HEK293 (cell line): ENCODE measurements around the gene KCNMB2.

ENCODE experiments used
- CTCF ChIA-PET: fragments of 350-600 bp; formaldehyde crosslinking; extraction: SDS; loops from one replicate; lab custom pipeline; 2021; ENCODE audit warnings: antibody characterized with exemption; lab: Yijun Ruan, JAX
- POLR2A ChIA-PET: fragments of 300-600 bp; formaldehyde crosslinking; extraction: SDS; loops from one replicate; lab custom pipeline; 2020; ENCODE audit warnings: antibody characterized with exemption, inconsistent platforms; lab: Yijun Ruan, JAX
- H3K27ac ChIP-seq: fragments of 200-500 bp; sonication (Bioruptor generic); 2 replicates; pipeline ENCODE4 v1.5.1; 2014; ENCODE audit warnings: low read depth, low read length, control low read depth, inconsistent platforms; ENCODE audit errors: extremely low read depth
- H3K36me3 ChIP-seq, 2 experiments: fragments of 200-500 bp in 1 of 2; sonication (Bioruptor generic) in 1 of 2; 1 replicate in 1 of 2; 2 replicates in 1 of 2; pipeline ENCODE4 v1.5.1; 2014 to 2017; ENCODE audit warnings: inconsistent platforms in 2 of 2, low read length in 2 of 2; ENCODE audit not compliant: control insufficient read depth in 2 of 2, insufficient read depth in 1 of 2
- H3K4me1 ChIP-seq: fragments of 200-500 bp; sonication (Bioruptor generic); 2 replicates; pipeline ENCODE4 v1.5.1; 2014; ENCODE audit warnings: mild to moderate bottlenecking, low read length, inconsistent platforms; ENCODE audit not compliant: control insufficient read depth, insufficient read depth
- H3K4me3 ChIP-seq: 2 replicates; pipeline ENCODE4 v1.5.1; 2011; ENCODE audit warnings: low read depth, mild to moderate bottlenecking, control low read depth, low read length, moderate library complexity
- H3K9me3 ChIP-seq: fragments of 200-500 bp; sonication (Bioruptor generic); 2 replicates; pipeline ENCODE4 v1.5.1; 2014; ENCODE audit warnings: low read depth, low read length, inconsistent platforms; ENCODE audit not compliant: control insufficient read depth, insufficient read depth
- KLF8 ChIP-seq: fragments of 450-650 bp; formaldehyde crosslinking; IDR thresholded peaks from 2 replicates; pipeline ENCODE4 v1.5.1; 2016; ENCODE audit warnings: missing biosample characterization, missing genetic modification characterization
- OSR2 ChIP-seq: fragments of 450-650 bp; formaldehyde crosslinking; IDR thresholded peaks from 2 replicates; pipeline ENCODE4 v1.5.1; 2016; ENCODE audit warnings: missing biosample characterization, missing genetic modification characterization
- PRDM1 ChIP-seq: fragments of 450-650 bp; formaldehyde crosslinking; IDR thresholded peaks from 2 replicates; pipeline ENCODE4; 2016; ENCODE audit warnings: missing biosample characterization, missing genetic modification characterization
- SP7 ChIP-seq: fragments of 450-650 bp; formaldehyde crosslinking; IDR thresholded peaks from 2 replicates; pipeline ENCODE4 v1.5.1; 2016; ENCODE audit warnings: missing biosample characterization, missing genetic modification characterization
- ZNF157 ChIP-seq: fragments of 450-650 bp; formaldehyde crosslinking; IDR thresholded peaks from 2 replicates; pipeline ENCODE4 v1.5.1; 2016; ENCODE audit warnings: missing biosample characterization, missing genetic modification characterization
- ZNF184 ChIP-seq: fragments of 450-650 bp; IDR thresholded peaks from 2 replicates; pipeline ENCODE4 v1.5.1; 2018; ENCODE audit warnings: missing biosample characterization, mild to moderate bottlenecking, missing genetic modification characterization
- ZNF23 ChIP-seq: fragments of 450-650 bp; formaldehyde crosslinking; IDR thresholded peaks from 2 replicates; pipeline ENCODE4 v1.5.1; 2016; ENCODE audit warnings: missing biosample characterization, missing genetic modification characterization, borderline replicate concordance
- ZNF266 ChIP-seq: fragments of 450-650 bp; formaldehyde crosslinking; IDR thresholded peaks from 2 replicates; pipeline ENCODE4 v1.5.1; 2016; ENCODE audit warnings: missing biosample characterization, missing genetic modification characterization, low read depth
- ZNF394 ChIP-seq: fragments of 450-650 bp; formaldehyde crosslinking; IDR thresholded peaks from 2 replicates; pipeline ENCODE4 v1.5.1; 2016; ENCODE audit warnings: missing biosample characterization, missing genetic modification characterization, mild to moderate bottlenecking, moderate library complexity, borderline replicate concordance
- ZNF670 ChIP-seq: fragments of 450-650 bp; formaldehyde crosslinking; IDR thresholded peaks from 2 replicates; pipeline ENCODE4 v1.5.1; 2016; ENCODE audit warnings: missing biosample characterization, missing genetic modification characterization, low read depth
- ZNF747 ChIP-seq: fragments of 450-650 bp; formaldehyde crosslinking; IDR thresholded peaks from 2 replicates; pipeline ENCODE4 v1.5.1; 2016; ENCODE audit warnings: missing biosample characterization, missing genetic modification characterization
- ZNF791 ChIP-seq: fragments of 450-650 bp; formaldehyde crosslinking; IDR thresholded peaks from 2 replicates; pipeline ENCODE4 v1.5.1; 2016; ENCODE audit warnings: missing biosample characterization, missing genetic modification characterization
- TF ChIP-seq, protein P1 (sequence below): fragments of 450-650 bp; formaldehyde crosslinking; IDR thresholded peaks from 2 replicates; pipeline ENCODE4 v1.5.1; 2016; ENCODE audit warnings: missing biosample characterization, missing genetic modification characterization
- TF ChIP-seq, protein P2 (sequence below): fragments of 450-650 bp; formaldehyde crosslinking; IDR thresholded peaks from 2 replicates; pipeline ENCODE4 v1.5.1; 2016; ENCODE audit warnings: missing biosample characterization, missing genetic modification characterization
- TF ChIP-seq, protein P3 (sequence below): fragments of 450-650 bp; formaldehyde crosslinking; IDR thresholded peaks from 2 replicates; pipeline ENCODE4 v1.5.1; 2016; ENCODE audit warnings: missing biosample characterization, missing genetic modification characterization

KCNMB2 gene

DNA sequence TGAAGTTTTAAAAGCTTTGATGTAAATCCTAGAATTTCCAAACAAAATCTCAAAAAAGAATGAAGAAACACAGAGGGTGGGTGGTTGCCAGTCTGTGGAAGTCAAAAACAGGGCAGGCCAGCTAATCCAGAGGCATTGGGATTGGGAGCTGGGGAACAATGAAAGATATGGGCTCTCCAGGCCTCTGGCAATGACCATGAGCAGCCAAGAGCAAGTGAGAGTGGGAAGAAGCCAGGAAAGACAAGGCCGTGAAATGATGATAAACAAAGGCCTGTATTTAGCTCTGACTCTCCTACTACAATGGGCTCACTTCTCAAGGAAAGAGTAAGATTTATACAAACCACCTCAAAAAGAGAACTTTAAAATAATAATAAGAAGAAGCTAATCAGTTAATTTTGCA is 286.9 kb downstream of the KCNMB2 start:
- TF ChIP-seq PRDM1 (tag by site-specific recombination) (no peak), ZNF184 (tag by site-specific recombination) (no peak), ZNF23 (tag by site-specific recombination) (no peak), ZNF791 (tag by site-specific recombination) (no peak), OSR2 (tag by site-specific recombination) (no peak), ZNF394 (no peak), ZNF670 (no peak), ZNF157 (tag by site-specific recombination) (no peak), ZNF266 (tag by site-specific recombination) (no peak)
- TF ChIP-seq, protein P1, sequence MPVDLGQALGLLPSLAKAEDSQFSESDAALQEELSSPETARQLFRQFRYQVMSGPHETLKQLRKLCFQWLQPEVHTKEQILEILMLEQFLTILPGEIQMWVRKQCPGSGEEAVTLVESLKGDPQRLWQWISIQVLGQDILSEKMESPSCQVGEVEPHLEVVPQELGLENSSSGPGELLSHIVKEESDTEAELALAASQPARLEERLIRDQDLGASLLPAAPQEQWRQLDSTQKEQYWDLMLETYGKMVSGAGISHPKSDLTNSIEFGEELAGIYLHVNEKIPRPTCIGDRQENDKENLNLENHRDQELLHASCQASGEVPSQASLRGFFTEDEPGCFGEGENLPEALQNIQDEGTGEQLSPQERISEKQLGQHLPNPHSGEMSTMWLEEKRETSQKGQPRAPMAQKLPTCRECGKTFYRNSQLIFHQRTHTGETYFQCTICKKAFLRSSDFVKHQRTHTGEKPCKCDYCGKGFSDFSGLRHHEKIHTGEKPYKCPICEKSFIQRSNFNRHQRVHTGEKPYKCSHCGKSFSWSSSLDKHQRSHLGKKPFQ (tag by site-specific recombination) = no peak
- TF ChIP-seq, protein P2, sequence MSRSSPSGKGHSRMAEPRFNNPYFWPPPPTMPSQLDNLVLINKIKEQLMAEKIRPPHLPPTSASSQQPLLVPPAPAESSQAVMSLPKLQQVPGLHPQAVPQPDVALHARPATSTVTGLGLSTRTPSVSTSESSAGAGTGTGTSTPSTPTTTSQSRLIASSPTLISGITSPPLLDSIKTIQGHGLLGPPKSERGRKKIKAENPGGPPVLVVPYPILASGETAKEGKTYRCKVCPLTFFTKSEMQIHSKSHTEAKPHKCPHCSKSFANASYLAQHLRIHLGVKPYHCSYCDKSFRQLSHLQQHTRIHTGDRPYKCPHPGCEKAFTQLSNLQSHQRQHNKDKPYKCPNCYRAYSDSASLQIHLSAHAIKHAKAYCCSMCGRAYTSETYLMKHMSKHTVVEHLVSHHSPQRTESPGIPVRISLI = no peak
- TF ChIP-seq, protein P3, sequence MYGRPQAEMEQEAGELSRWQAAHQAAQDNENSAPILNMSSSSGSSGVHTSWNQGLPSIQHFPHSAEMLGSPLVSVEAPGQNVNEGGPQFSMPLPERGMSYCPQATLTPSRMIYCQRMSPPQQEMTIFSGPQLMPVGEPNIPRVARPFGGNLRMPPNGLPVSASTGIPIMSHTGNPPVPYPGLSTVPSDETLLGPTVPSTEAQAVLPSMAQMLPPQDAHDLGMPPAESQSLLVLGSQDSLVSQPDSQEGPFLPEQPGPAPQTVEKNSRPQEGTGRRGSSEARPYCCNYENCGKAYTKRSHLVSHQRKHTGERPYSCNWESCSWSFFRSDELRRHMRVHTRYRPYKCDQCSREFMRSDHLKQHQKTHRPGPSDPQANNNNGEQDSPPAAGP (tag by site-specific recombination) = no peak
- no peaks in the 10 kb centered on the region for H3K9me3 ChIP-seq
- H3K4me3 ChIP-seq = no peak overlapping the region
- POLR2A ChIA-PET = no interaction called here
- CTCF ChIA-PET = no interaction called here
- H3K4me1 ChIP-seq = no peaks in the 10 kb centered on the region
- H3K36me3 ChIP-seq = no peaks in the 10 kb centered on the region
- no peak overlapping the region for H3K27ac ChIP-seq

DNA sequence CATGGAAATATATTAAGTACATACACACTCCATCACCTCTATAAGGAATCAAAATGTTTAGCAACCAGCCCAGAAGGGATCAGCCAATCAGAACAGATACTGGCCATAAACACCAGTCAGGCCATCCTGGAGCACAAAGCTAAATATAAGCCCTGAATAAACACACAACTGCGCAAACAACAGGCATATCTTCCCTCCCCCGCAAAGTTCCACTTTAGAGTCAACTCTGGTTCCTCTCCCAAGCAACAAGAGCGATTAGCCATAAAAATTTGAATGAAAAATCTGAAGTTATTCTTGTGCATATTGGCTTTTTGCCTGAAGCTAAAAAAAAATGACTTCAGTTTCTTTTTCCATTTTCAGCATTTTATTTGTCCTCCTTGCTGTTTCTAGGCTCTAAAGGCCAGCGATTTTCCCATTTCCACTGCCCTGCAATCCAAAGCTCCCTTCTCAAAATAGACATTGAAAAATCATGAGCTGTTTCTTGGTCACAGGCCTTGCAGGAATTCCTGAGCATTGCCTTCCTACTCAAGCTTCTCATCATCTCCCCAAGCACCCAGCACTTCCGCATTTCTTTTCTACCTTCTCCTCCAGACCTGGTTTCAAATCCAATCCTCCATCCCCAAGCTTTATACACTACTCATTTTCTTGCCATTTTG is 287.5 kb downstream of the KCNMB2 start:
- POLR2A ChIA-PET = no interaction called here
- TF ChIP-seq SP7 (tag by site-specific recombination) (no peak), KLF8 (tag by site-specific recombination) (no peak)
- TF ChIP-seq, all 188 proteins: peak for 0
- no peaks in the 10 kb centered on the region for H3K9me3 ChIP-seq
- no peak overlapping the region for H3K4me3 ChIP-seq
- CTCF ChIA-PET = no interaction called here
- no peak overlapping the region for H3K27ac ChIP-seq
- no peaks in the 10 kb centered on the region for H3K36me3 ChIP-seq
- no peaks in the 10 kb centered on the region for H3K4me1 ChIP-seq

DNA sequence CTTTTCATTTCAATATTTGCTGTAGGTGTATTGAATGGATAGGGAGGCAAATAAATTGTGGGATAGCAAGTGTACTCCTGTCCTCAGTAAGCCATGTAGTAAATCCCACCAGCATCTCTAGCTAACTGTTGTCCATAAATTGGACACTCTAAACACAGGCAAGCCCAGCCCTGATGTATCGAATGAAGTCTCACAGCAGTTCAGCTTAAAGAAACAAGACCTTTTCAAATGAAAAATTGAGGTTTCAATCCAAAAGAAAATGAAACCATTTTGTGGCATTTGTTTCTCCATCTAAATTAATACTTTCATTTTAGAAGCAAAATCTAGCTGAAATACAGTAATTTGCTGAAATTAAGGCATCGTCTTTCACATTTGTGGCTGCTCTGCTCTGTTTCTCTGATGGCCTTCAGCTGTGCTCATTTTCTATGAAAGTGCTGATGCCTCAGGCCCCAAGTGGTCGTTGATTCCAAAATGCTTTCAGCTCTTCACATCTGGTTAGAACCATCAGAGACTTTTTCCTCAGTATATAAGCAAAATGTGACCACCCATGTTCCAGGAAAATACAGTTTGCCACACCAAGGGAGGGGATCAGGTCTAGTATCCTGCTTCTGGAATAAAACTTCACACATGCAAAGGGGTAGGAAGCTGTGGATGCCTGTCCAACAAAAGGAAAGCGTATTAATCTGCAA is 290.3 kb downstream of the KCNMB2 start:
- Histone ChIP-seq H3K9me3 (no peaks in the 10 kb centered on the region), H3K36me3 (no peaks in the 10 kb centered on the region), H3K4me1 (no peaks in the 10 kb centered on the region)
- CTCF ChIA-PET = interaction anchor here (0.6 kb wide), 1 partner anchor 1333 kb away, joined by 3 read pairs; no protein-coding TSS in a partner anchor
- POLR2A ChIA-PET = no interaction called here
- TF ChIP-seq ZNF747 (tag by site-specific recombination) = no peak
- TF ChIP-seq, all 188 proteins: peak for 0
- H3K27ac ChIP-seq = no peak overlapping the region
- no peak overlapping the region for H3K4me3 ChIP-seq
